Stimulated activated CD4-positive, alpha-beta T cell treated with anti-CD3 and anti-CD28 coated beads, Interleukin-15, amount 100 ng/mL, for 24 hours (primary cell): ENCODE results near the gene MRPS12.
A peak's percentile ranks its signal among the peaks of the same experiment; 100 is the strongest.
"Not testable (repeated sequence)": the region's sequence is repeated elsewhere in the genome, so short reads cannot be mapped to it uniquely, and the experiment has no call there.

Experiments
- DNase-seq: peaks from one replicate; pipeline ENCODE4 v3.0.0-alpha.2; 2020

Gene MRPS12

GRCh38 chr19:38912600-38913514 lies 17.9 kb upstream of the MRPS12 start:
- peak; percentile 23 for DNase-seq

GRCh38 chr19:38913958-38914357 lies 16.8 kb upstream of the MRPS12 start:
- DNase-seq = no peak

DNA sequence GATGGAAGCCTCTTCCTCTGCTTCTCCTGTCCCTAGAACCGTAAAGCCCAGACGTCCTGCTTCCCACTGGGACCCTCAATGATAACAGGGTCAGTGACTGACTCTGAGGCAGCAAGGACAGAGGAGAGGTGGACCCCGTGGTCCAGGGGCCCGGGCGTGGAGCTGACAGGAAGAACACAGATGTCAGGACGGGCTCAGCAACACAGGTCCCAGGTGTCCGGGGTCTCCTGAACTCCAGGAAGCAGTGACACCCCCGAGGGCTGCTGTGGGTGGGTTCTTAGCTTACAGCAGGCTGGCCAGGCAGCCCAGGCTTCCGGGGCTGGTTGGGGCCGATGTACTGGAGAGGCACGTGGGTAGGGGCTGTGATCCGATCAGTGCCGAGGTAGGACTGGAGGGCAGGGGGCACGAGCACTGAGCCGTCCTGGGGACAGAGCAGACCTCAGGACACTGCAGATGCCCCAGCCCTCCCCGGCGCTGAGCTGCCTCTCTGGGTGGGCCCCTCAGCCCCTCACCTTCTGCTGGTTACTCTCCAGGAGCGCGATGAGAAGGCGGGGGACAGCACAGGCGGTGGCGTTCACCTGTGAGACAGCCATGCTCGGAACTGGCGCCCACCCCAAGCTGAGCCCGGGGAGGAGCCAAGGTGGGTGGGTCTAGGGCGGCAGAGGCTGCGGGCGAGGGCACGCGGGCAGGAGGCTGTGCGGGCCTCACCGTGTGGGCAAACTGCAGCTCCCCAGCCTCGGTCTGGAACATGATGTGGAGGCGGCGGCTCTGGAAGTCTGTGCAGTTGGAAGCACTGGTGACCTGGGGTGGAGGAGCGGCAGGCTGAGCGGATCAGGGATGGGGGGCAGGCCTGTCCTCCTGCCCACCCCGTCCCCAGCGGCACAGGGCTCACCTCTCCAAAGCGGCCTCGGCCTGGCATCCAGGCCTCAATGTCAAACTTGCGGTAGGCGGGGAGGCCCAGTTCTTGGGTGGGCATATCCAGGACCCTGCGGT lies 15.1 kb upstream of the MRPS12 start:
- no peak for DNase-seq

DNA sequence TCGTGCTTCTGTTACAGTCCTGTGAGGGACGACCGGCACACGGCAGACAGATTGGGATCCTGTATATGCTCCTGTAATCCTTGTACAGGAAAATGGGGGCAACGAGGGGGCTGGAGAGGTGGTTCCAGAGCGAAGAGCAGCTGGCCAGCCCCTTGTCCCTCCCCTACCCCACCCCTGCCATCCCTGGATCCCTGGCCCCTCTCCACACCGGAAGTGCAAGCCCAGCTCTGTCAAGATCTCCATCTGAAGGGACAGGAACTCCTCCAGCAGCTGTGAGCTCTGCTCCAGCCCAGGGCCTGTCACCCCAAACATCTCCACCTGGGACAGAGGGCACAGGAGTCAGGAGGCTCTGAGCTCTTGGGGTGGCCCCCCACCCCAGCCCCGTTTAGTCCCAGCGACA lies 13.2 kb upstream of the MRPS12 start:
- no peak for DNase-seq

DNA sequence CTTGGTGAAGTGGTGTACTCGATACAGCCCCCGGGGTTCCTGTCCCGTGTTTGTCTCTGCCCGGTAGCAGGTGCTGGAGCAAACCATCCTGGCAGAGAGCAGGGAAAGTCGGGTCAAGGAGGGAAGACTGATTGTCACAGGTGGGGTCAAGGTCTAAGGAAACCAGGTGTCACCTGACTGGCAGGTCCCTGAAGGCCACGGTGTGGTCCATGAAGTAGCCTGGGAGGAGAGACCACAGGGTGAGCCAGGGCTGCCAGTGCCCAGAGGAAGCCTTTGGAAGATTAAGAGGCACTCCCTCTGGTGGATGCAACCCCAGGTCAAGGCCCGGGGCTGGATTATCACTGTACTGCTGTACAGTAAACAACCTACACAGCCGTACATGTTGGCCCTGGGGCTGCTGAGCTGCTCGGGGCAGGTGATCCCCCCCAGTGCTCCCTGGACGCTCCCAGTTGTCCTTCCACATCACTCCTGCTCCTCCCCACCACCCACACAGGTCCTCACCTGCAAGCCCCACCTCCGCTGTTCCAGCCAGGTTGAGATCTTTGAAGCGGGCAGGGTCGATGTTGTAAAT lies 12.7 kb upstream of the MRPS12 start:
- DNase-seq = no peak

DNA sequence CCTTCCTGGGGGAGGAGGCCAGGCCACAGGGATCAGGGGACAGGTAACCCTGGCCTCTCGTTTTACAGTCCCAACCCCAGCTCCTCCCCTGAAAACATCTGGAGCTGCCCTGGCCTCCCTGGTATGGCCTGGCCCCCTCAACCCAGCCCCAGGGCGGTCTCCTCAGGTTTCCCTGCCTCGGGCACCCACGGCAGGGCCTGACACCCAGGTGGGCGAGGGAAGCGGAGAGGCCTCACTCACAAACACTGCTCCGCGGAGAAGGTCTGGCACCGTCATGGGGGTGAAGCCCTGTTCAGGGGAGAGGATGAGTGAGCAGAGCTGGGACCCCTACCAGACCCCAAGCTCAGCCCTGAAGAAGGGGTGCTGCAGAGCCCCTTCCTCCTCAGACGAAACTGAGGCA lies 12.2 kb upstream of the MRPS12 start:
- no peak for DNase-seq

GRCh38 chr19:38919837-38920601 lies 10.7 kb upstream of the MRPS12 start:
- DNase-seq = no peak

- no peak for DNase-seq
These were observed 9.9 kb upstream of the MRPS12 start for GRCh38 chr19:38920602-38921419.

GRCh38 chr19:38921420-38922274 lies 9.1 kb upstream of the MRPS12 start:
- DNase-seq = no peak

DNA sequence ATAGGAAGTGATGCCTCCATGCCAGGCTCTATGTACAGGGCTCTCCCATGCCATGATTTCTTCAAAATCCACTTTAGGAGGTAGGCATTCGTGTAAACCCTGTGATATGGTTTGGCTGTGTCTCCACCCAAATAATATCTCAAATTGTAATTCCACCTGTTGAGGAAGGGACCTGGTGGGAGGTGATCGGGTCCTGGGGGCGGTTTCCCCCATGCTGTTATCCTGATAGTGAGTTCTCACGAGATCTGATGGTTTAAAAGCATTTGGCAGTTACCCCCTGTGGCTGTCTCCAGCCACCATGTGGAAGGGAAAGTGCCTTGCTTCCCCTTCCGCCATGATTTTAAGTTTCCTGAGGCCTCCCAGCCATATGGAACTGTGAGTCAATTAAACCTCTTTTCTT lies 8.3 kb upstream of the MRPS12 start:
- no peak for DNase-seq

DNA sequence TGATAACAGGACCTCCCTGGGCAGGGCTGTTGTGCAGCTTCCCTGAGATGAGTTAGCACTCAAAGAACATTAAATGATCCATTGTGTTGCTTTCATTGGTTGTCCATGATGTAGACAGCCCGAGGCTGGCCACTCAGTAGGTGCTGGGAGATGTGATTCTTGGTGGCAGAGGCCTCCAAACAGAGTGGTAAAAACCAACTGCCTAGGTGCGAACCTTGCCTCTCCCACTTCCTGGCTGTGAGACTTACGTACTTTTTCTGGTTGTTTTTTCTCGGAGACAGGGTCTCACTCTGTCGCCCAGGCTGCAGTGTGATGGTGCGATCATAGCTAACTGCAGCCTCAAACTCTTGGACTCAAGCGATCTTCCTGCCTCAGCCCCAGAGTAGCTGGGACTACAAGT lies 6.4 kb upstream of the MRPS12 start:
- no peak for DNase-seq

- no peak for DNase-seq
These were observed 2.2 kb upstream of the MRPS12 start for GRCh38 chr19:38928391-38929001.

DNA sequence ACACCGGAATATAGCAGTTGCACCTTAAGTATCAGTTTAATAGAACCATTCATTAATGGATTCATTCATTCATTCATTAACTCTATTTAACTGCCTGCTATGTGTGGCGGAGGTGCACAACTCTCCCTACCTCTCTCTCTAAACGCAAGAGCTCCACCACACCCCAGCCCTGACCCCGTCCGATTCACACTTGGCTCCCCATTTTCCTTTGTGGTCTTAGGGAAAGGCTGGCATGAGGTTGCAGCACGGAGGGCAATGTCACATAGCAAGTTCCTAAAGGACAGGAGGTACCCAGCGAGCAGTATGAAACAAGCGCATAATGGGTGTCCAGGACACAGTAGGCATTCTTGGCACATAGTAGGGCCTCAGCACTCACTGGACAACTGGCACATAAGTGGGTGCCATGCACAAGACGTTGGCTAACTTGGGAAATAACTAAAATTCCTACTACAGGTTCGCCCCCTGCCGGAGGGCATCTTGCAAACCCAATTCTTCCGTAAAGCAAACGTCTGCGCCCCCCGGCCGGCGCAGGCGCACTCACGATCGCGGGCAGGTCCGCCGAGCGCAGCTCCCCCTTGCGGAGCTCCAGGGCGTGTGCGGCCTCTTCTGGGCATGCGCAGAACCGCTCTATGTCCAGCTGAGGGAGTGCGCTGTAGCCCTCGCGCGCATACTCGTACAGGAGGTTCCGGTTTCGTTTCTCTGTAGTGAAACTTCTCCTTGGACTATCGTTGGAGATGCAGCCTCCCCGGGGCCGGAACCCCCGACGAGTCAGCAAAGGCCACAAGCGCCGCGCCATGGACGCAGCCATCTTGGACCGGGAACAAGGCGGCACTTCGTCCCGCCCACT lies 592 bp upstream of the MRPS12 start, which contains the start of gene SARS2:
TSS of gene SARS2 (minus strand) at position 835 of the 847 bp plus-strand sequence. CDS start at position 808, 27 bp downstream.
- DNase-seq = peak; percentile 91

- DNase-seq = no peak
These were observed 713 bp downstream of the MRPS12 start for GRCh38 chr19:38931521-38931793.

DNA sequence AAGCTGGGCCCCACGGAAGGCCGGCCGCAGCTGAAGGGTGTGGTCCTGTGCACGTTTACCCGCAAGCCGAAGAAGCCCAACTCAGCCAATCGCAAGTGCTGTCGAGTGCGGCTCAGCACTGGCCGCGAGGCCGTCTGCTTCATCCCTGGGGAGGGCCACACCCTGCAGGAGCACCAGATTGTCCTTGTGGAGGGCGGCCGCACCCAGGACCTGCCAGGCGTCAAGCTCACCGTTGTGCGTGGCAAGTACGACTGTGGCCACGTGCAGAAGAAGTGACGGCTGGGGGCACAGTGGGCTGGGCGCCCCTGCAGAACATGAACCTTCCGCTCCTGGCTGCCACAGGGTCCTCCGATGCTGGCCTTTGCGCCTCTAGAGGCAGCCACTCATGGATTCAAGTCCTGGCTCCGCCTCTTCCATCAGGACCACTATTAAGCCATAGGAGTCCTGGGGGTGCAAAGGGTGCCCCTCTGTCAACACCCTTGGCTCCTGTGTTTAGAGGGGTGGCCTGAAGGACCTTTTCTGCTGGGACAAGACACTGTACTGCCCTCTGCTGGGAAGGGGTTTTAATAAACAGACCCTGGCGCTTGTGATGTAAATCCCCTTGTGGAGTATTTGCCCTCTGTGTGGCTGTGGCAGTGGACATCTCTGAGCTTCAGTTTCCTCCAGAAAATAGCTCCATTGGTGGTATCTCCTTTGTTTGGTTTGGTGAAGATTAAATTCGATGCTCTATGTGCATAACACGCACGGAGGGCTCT lies 1.9 kb downstream of the MRPS12 start:
- DNase-seq = peak; percentile 51

DNA sequence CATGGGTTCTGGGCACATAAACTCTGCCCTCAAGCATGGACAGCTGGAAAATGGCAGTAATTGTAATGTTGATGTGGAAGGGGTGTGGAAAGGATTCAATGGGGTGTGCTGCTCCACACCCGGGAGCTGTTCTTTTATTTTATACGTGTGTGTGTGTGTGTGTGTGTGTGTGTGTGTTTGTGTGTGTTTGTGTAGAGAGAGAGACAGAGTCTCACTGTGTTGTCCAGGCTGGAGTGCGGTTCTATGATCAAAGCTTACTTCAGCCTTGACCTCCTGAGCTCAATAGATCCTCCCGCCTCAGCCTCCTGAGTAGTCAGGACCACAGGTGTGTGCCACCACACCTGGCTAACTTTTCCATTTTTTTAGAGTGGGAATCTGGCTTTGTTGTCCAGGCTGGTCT lies 2.8 kb downstream of the MRPS12 start:
- DNase-seq = no peak

GRCh38 chr19:38939957-38940356 lies 9.2 kb downstream of the MRPS12 start:
- DNase-seq = no peak

DNA sequence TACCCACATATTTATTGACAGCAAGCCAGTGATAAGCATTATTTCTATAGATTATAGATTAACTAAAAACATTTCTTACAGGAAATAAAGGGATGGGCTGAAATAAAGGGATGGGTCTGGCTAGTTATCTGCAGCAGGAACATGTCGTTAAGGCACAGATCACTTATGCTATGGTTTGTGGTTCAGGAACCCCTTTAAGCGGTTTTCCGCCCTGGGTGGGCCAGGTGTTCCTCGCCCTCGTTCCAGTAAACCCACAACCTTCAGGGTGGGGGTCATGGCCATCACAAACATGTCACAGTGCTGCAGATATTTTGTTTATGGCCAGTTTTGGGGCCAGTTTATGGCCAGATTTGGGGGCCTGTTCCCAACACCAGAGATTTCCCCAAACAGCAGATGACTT lies 10.7 kb downstream of the MRPS12 start:
- not testable (repeated sequence) for DNase-seq
